ENCODE results near the gene CDH2.

Gene CDH2

GRCh38 chr18:28176948-28177827 lies at the start of gene CDH2:
Gene CDH2, minus strand, starts transcription at chr18:28177130. Its CDS starts 108 bp downstream, at chr18:28177022.
- H3K4me3 Mint-ChIP-seq: peak within 1 kb of the TSS; percentile 68
- peaks cover 8% of the 10 kb centered on the region for H3K4me1 Mint-ChIP-seq (ENCODE audit: low read depth)
- H3K27ac Mint-ChIP-seq: peak within 1 kb of the TSS; percentile 71
- H3K36me3 Mint-ChIP-seq (ENCODE audit: low read depth): no peaks in the 10 kb centered on the region
- H3K9me3 Mint-ChIP-seq: peaks cover 3% of the 10 kb centered on the region
- peaks cover 49% of the 10 kb centered on the region for H3K27me3 Mint-ChIP-seq (ENCODE audit: low read depth)

GRCh38 chr18:28212060-28212459 lies 35.1 kb upstream of the CDH2 start:
- H3K4me1 Mint-ChIP-seq (ENCODE audit: low read depth): peaks cover 4% of the 10 kb centered on the region
- no peak overlapping the region for H3K4me3 Mint-ChIP-seq
- H3K27me3 Mint-ChIP-seq (ENCODE audit: low read depth): no peaks in the 10 kb centered on the region
- no peak overlapping the region for H3K27ac Mint-ChIP-seq
- no peaks in the 10 kb centered on the region for H3K36me3 Mint-ChIP-seq (ENCODE audit: low read depth)
- peaks cover 11% of the 10 kb centered on the region for H3K9me3 Mint-ChIP-seq

GRCh38 chr18:28208712-28209265 lies 31.9 kb upstream of the CDH2 start:
- peaks cover 11% of the 10 kb centered on the region for H3K9me3 Mint-ChIP-seq
- no peaks in the 10 kb centered on the region for H3K36me3 Mint-ChIP-seq (ENCODE audit: low read depth)
- no peaks in the 10 kb centered on the region for H3K27me3 Mint-ChIP-seq (ENCODE audit: low read depth)
- H3K4me1 Mint-ChIP-seq (ENCODE audit: low read depth): peaks cover 4% of the 10 kb centered on the region
- H3K27ac Mint-ChIP-seq: no peak overlapping the region
- H3K4me3 Mint-ChIP-seq: no peak overlapping the region

GRCh38 chr18:28208268-28208667 lies 31.3 kb upstream of the CDH2 start:
- peaks cover 11% of the 10 kb centered on the region for H3K9me3 Mint-ChIP-seq
- H3K4me3 Mint-ChIP-seq: no peak overlapping the region
- H3K27me3 Mint-ChIP-seq (ENCODE audit: low read depth): no peaks in the 10 kb centered on the region
- H3K4me1 Mint-ChIP-seq (ENCODE audit: low read depth): peaks cover 4% of the 10 kb centered on the region
- no peak overlapping the region for H3K27ac Mint-ChIP-seq
- H3K36me3 Mint-ChIP-seq (ENCODE audit: low read depth): no peaks in the 10 kb centered on the region

- no peak overlapping the region for H3K4me3 Mint-ChIP-seq
- H3K27ac Mint-ChIP-seq: no peak overlapping the region
- peaks cover 10% of the 10 kb centered on the region for H3K9me3 Mint-ChIP-seq
- no peaks in the 10 kb centered on the region for H3K36me3 Mint-ChIP-seq (ENCODE audit: low read depth)
- peaks cover 4% of the 10 kb centered on the region for H3K4me1 Mint-ChIP-seq (ENCODE audit: low read depth)
- no peaks in the 10 kb centered on the region for H3K27me3 Mint-ChIP-seq (ENCODE audit: low read depth)
Observed at GRCh38 chr18:28204154-28204553, 27.2 kb upstream of the CDH2 start.

- no peaks in the 10 kb centered on the region for H3K9me3 Mint-ChIP-seq
- H3K4me1 Mint-ChIP-seq (ENCODE audit: low read depth): no peaks in the 10 kb centered on the region
- H3K4me3 Mint-ChIP-seq: no peak overlapping the region
- no peak overlapping the region for H3K27ac Mint-ChIP-seq
- H3K36me3 Mint-ChIP-seq (ENCODE audit: low read depth): no peaks in the 10 kb centered on the region
- H3K27me3 Mint-ChIP-seq (ENCODE audit: low read depth): no peaks in the 10 kb centered on the region
Observed at GRCh38 chr18:28201056-28201455, 24.1 kb upstream of the CDH2 start.

- no peak overlapping the region for H3K4me3 Mint-ChIP-seq
- H3K36me3 Mint-ChIP-seq (ENCODE audit: low read depth): no peaks in the 10 kb centered on the region
- no peak overlapping the region for H3K27ac Mint-ChIP-seq
- no peaks in the 10 kb centered on the region for H3K9me3 Mint-ChIP-seq
- no peaks in the 10 kb centered on the region for H3K27me3 Mint-ChIP-seq (ENCODE audit: low read depth)
- no peaks in the 10 kb centered on the region for H3K4me1 Mint-ChIP-seq (ENCODE audit: low read depth)
Observed at GRCh38 chr18:28198620-28199019, 21.7 kb upstream of the CDH2 start.

GRCh38 chr18:28193177-28193778 lies 16.3 kb upstream of the CDH2 start:
- no peaks in the 10 kb centered on the region for H3K4me1 Mint-ChIP-seq (ENCODE audit: low read depth)
- H3K27ac Mint-ChIP-seq: no peak overlapping the region
- H3K27me3 Mint-ChIP-seq (ENCODE audit: low read depth): no peaks in the 10 kb centered on the region
- H3K4me3 Mint-ChIP-seq: no peak overlapping the region
- no peaks in the 10 kb centered on the region for H3K36me3 Mint-ChIP-seq (ENCODE audit: low read depth)
- H3K9me3 Mint-ChIP-seq: no peaks in the 10 kb centered on the region

- no peaks in the 10 kb centered on the region for H3K4me1 Mint-ChIP-seq (ENCODE audit: low read depth)
- no peaks in the 10 kb centered on the region for H3K27me3 Mint-ChIP-seq (ENCODE audit: low read depth)
- H3K4me3 Mint-ChIP-seq: no peak overlapping the region
- no peaks in the 10 kb centered on the region for H3K36me3 Mint-ChIP-seq (ENCODE audit: low read depth)
- no peaks in the 10 kb centered on the region for H3K9me3 Mint-ChIP-seq
- H3K27ac Mint-ChIP-seq: no peak overlapping the region
Observed at GRCh38 chr18:28189400-28190239, 12.7 kb upstream of the CDH2 start.

- Mint-ChIP-seq H3K36me3 (ENCODE audit: low read depth) (no peaks in the 10 kb centered on the region), H3K27ac (no peak overlapping the region), H3K4me1 (ENCODE audit: low read depth) (no peaks in the 10 kb centered on the region), H3K27me3 (ENCODE audit: low read depth) (peaks cover 6% of the 10 kb centered on the region), H3K4me3 (no peak overlapping the region), H3K9me3 (no peaks in the 10 kb centered on the region)
Observed at GRCh38 chr18:28185121-28185520, 8.2 kb upstream of the CDH2 start.

GRCh38 chr18:28183418-28184078 lies 6.6 kb upstream of the CDH2 start:
- Mint-ChIP-seq H3K9me3 (no peaks in the 10 kb centered on the region), H3K4me1 (ENCODE audit: low read depth) (no peaks in the 10 kb centered on the region), H3K27me3 (ENCODE audit: low read depth) (peaks cover 21% of the 10 kb centered on the region), H3K4me3 (no peak overlapping the region), H3K27ac (no peak overlapping the region), H3K36me3 (ENCODE audit: low read depth) (no peaks in the 10 kb centered on the region)

GRCh38 chr18:28181616-28182015 lies 4.7 kb upstream of the CDH2 start:
- H3K9me3 Mint-ChIP-seq: no peaks in the 10 kb centered on the region
- no peaks in the 10 kb centered on the region for H3K4me1 Mint-ChIP-seq (ENCODE audit: low read depth)
- H3K36me3 Mint-ChIP-seq (ENCODE audit: low read depth): no peaks in the 10 kb centered on the region
- H3K4me3 Mint-ChIP-seq: no peak overlapping the region
- H3K27ac Mint-ChIP-seq: no peak overlapping the region
- peaks cover 27% of the 10 kb centered on the region for H3K27me3 Mint-ChIP-seq (ENCODE audit: low read depth)

- H3K27ac Mint-ChIP-seq: no peak overlapping the region
- peaks cover 49% of the 10 kb centered on the region for H3K27me3 Mint-ChIP-seq (ENCODE audit: low read depth)
- H3K4me3 Mint-ChIP-seq: no peak overlapping the region
- H3K36me3 Mint-ChIP-seq (ENCODE audit: low read depth): no peaks in the 10 kb centered on the region
- peaks cover 8% of the 10 kb centered on the region for H3K4me1 Mint-ChIP-seq (ENCODE audit: low read depth)
- H3K9me3 Mint-ChIP-seq: peaks cover 3% of the 10 kb centered on the region
Observed at GRCh38 chr18:28178720-28179119, 1.8 kb upstream of the CDH2 start.
